CD4-positive, alpha-beta T cell treated with Interleukin-6 at 100 ng/mL for 8 hours (primary cell): Measurements from ENCODE around the gene SEC16A.
A peak's percentile ranks its signal among the peaks of the same experiment; 100 is the strongest.
"Not testable (repeated sequence)": the region's sequence is repeated elsewhere in the genome, so short reads cannot be mapped to it uniquely, and the experiment has no call there.

ENCODE experiments used
- DNase-seq: peaks from one replicate; pipeline ENCODE4 v3.0.0-alpha.2; 2020; ENCODE audit warnings: mixed read lengths, low spot score

Gene SEC16A

DNA sequence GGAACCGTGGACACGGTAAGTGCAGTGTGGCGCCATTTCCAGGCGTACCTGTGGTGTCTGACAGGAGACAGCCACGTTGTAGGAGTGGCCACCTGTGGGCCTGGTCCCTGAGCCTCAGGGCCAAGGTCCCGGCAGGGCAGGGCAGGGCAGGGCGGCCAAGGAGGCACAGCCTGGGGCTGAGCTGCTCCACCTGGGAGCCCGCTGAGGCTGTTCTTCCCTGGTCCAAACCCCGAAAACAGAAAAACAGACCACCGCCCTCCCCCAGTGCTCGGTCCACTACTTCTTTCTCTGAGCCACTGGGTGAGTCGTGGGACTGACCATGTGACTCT is 63.8 kb downstream of the SEC16A start:
- no peak for DNase-seq

DNA sequence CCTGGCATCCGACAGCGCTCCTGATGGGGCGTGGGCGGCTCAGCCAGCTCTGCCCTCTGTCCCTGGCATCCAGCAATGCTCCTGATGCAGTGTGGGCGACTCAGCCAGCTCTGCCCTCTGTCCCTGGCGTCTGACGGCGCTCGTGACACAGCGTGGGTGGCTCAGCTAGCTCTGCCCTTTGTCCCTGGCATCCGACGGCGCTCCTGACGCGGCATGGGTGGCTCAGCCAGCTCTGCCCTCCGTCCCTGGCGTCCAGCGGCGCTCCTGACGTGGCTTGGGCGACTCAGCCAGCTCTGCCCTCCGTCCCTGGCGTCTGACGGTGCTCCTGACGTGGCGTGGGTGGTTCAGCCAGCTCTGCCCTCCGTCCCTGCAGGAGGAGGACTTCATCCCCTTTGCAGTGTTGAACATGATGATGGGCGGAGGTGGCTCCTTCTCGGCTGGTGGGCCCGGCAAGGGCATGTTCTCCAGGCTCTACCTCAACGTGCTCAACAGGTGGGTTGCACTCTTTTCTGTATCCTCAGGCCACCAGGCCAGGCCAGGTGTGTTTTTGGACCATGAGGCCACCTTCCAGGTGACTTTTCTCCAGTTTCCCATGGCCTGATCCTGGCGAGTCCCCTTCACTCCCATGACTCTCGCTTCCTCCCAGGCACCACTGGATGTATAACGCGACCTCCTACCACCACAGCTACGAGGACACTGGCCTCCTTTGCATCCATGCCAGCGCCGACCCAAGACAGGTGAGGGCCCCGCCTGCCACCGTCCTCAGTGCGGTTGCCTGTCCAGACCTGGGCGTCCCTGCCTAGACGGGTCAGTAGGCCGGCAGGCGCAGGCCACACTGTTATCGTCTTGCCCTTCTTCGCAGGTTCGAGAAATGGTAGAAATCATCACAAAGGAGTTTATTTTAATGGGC is 64.4 kb downstream of the SEC16A start:
- no peak for DNase-seq

DNA sequence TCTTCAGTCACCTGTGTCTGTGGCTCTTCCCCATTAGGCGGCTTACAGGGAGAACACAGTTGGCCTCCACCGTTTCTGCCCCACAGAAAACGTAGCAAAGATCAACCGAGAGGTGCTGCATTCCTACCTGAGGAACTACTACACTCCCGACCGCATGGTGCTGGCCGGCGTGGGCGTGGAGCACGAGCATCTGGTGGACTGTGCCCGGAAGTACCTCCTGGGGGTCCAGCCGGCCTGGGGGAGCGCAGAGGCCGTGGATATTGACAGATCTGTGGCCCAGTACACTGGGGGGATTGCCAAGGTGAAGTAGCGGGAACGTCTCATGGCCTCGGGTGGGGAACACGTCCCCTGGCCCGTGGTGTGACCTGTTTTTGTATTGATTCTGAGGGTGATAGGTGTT is 65.9 kb downstream of the SEC16A start:
- no peak for DNase-seq

DNA sequence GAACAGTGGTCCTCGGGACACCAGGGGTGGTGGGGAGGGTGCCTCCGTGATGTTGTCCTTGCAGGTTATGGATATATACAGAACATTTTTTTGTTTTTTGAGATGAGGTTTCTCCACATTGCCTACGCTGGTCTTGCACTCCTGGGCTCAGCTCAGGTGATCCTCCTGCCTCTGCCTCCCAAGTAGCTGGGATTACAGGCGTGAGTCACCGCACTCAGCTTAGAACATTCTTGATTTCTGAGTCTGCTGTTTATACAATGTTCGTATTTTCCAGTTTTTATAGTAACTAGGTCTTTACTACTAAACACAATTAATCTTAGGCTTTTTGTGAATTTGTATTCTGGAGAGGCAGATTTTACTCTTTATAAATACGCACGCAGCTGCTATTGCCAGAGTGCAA is 66.4 kb downstream of the SEC16A start:
- DNase-seq: no peak

DNA sequence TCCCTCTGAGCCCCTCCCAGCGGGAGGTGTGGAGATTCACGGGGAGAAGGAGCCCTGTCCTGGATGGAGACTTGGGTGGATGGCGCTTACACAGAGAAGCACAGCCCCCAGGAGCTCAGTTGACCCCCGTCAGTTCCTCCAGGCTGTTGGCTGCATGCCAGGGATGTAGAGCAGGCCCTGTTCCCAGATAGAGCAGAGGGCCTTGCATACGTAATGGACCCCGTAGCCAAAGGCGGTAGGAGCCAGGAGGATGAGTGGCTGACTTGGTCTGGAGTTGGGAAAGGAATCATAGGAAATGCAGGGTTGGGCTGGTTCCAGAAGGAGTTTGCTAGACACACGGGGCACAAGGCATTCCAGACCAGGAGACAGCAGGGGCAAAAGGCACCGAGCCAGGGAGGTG is 69.9 kb downstream of the SEC16A start:
- no peak for DNase-seq

DNA sequence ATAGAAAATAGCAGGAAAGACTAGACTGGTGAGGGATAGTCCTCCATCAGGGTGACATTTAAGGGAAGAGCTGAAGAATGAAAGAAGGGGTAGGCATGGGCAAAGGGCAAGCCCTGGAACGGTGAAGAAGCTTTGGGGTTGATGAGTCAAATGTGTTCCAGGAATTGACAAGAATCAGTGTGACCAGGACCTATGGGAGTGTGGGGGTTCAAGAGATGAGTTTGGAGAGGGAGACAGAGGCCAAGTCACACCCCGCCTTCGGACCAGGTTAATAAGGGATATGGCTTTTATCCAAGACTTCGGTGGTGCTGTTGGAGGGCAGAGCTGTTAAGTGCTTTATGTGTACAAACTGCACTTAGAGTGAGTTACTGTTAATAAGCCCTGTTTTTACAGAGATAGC is 71.5 kb downstream of the SEC16A start:
- no peak for DNase-seq

DNA sequence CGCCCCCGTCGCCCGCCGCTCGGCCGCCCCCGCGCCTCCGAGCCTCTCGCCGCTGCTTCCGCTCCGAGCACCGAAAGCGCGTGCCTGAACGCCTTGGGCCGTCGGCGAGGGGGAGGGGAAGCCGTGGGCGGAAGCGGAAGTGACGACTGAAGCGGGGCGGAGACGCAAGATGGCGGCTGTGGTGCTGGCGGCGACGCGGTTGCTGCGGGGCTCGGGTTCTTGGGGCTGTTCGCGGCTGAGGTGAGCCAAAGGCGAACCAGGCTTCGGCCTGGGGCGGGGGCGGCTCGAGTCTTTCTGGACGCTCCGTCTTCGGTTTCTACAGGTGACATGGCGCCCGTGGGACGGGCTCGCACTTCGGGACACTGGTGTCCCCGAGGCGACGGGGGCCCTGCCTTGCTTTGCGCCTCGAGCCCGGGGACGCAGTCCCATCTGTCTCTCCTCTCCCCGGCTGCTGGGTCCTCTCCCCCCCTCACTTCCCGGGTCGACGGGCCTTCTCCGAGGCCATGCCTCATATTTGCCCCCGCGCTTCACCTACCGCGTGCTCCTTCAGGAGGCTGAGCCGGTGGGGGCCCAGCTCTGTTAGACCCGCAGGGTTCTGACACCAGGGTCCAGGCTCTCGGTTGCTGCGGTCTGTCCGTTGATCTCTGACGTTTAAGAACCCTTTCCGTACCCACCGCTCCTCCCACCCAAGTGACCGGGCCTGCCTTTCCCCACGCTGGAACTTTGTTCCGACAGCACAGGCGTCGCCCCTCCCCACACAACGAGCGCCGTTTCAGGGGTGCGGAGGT is 72.1 kb downstream of the SEC16A start, which contains the start of the genes ENTR1 and PMPCA:
TSS of gene ENTR1 (minus strand) at position 115 of the 788 bp plus-strand sequence. CDS start 217 bp downstream, outside the sequence.
TSS of gene PMPCA (plus strand) at position 159 of the 788 bp plus-strand sequence. CDS start at position 170, 11 bp downstream.
- DNase-seq: peak; percentile 92

DNA sequence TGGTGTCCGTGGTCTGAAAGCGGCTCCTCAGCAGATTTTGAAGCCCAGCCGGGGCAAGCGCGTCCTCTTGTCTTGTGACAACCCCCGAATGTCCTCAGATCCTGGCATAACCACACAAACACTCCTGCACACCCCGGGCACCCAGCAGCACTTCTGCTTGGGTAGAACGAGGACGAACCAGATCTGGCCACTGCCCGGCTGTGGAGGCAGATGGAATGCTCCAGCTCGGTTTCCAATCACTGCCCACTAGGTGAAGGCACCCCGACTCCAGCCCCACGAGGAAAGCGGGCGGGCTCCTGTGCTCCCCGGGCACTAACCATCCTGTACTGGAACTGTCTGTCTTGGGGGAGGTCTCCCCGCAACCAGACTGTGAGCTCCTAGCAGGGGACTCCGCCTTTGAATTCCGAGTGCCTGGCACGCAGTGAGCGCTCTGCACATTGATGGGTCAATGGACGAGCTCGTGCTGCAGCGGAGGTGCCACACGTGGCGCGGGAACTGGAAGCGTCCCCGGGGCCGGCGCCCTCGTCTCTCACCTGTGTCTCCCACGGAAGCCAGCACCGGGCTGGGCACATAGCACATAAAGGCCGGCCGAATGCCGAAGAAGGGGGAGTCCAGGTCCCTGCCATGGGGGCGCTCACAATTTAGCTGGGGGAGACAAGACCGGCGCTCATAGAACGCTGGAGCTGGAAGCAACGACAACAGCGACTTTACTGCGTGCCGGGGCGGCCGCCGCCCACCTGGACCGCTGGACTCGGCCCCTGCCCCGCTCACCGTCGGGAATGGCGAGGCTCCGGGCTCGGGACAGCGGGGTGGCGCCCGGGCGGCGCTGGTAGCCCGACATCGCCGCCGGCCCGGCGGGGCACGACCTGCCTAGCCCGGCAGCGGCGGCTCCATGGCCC is 73.0 kb downstream of the SEC16A start:
- DNase-seq: peak; percentile 23

DNA sequence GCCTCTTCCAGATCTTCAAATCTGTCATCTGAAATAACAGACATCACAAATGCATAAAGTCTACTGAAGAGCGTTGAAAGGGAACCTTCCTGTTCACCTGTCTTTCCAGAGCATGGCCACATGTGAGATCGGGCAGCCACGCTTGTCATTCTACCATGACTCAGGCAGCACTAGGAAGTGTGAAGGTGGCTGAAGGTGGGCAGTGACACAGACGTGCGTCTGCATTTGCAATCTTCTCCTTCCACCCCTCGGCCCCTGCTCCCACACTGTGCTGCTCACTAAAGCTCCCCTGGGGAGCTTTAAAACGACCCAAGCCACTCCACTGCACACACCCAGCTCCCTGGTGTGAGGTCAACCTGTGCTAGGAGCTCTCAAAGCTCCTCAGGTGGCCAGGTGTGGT is 74.9 kb downstream of the SEC16A start:
- no peak for DNase-seq

DNA sequence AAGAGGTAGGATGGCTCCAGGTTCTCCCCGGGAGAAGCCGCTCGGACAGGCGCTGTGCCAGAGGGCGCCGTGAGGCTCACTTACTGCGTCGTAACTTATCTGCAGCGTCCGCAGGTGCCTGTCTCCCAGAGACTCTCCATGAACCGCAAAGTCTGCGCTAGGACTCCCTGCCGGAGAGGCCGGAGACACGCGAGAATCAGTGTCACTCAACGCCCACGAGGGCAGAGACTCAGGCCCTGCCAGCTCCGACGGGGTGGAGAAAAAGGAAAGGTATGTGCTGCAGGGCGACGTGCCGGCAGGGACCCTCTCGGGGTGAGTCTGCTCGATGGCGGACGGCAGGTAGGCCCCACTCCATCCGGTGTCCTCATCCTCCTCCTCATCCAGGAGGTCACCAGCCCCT is 75.8 kb downstream of the SEC16A start:
- DNase-seq: not testable (repeated sequence)

DNA sequence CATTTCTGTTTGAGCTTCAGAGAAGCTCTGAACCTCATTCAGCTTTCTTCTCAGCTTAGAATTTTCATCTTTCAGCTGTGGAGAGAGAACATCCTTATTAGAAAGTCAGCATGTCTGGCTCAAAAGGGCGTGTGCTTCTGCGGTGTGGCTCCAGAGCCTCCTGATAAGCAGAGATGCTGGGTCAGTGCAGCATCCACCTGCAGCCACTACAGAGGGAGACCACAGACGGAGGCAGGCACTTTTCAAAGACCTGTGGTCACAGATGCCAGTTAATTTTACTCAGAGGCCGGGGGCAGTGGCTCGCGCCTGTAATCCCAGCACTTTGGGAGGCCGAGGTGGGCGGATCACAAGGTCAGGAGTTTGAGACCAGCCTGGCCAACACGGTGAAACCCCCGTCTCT is 76.9 kb downstream of the SEC16A start:
- not testable (repeated sequence) for DNase-seq

DNA sequence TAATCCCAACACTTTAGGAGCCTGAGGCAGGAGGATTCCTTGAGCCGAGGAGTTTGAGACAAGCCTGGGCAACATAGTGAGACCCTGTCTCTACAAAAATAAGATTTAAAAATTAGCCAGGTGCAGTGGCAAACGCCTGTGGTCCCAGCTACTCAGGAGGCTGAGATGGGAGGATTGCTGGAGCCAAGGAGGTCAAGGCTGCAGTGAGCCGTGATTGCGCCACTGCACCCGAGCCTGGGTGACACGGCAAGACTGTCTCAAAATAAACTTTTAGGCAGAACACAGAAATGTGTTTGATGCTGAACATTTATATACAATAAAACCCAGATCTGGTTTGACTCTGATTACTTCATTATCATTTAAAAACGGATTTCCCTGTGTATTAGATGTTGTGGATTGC is 77.4 kb downstream of the SEC16A start:
- no peak for DNase-seq

DNA sequence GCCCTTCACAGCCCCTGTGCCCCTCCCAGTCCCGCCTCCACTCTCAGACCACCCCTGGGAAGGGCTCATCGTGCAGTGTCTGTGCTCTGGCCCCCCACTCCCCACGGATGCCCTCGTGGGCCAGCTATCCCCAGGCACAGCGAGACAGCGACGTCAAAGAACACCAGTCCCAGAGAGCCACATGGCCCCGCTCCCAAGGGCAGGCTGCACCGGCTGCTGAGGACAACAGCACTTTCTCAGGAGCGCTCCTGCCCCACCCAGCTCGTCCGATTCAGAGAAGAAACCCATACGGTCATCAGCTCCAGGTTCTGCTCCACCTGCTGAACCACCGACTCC is 78.1 kb downstream of the SEC16A start:
- DNase-seq: no peak

DNA sequence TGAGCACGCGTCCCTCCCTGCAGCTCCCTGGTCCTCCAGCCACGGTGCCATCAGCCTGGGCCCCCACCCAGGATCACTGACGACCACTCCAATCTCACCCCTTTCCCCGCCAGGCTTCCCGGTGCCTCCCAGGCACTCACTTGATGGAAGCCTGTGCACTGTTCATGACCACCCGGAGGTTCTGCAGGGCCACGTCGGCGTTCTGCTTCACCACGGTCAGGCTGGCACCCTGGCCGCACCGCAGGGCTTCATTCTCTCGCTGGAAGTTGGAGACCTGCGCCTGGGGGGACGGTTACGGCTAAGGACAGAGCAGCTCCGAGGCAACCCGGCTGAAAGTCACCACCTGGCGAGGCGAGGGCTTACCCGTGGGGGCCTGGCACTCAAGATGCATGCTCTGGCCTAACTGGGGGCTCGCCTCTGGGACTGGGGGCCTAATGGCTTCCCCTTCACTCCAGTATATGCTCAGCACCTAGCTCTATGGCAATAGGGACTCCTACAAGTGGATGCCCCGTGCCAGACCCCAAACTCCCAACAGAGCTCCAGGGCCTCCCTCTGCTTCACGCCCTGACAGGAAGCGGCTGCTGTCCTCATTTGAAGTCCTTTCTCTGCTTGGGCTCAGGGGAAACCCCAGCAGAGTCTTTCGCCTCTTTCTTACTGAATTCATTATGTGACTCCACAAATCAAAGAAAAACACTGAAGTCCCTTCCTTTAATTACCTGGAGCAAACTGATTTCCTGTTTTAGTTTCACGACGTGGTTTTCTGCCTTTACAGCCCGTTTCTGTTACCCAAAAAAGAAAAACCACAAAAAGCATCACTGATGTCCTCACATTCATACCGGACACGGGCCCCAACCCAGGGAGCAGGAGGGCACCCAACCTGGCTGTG is 78.7 kb downstream of the SEC16A start:
- DNase-seq: peak; percentile 52

DNA sequence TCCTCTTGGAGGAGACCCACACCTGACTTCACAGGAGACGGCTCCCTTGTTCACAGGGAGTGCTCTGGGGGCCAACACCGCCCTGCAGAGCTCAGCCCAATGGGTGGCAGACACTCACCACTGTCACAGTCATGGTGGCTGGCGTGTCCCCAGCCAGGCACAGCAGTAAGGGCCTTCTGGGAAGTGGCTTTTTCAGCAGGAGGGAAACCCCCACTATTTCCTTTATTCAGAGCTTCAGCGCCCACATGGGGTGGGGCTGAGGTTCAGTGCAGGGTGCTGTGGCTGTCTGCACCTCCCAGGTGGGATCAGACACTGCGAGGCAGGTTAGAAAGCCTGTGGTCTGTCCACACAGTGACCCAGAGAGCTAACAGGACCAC is 79.3 kb downstream of the SEC16A start:
- peak; percentile 83 for DNase-seq

DNA sequence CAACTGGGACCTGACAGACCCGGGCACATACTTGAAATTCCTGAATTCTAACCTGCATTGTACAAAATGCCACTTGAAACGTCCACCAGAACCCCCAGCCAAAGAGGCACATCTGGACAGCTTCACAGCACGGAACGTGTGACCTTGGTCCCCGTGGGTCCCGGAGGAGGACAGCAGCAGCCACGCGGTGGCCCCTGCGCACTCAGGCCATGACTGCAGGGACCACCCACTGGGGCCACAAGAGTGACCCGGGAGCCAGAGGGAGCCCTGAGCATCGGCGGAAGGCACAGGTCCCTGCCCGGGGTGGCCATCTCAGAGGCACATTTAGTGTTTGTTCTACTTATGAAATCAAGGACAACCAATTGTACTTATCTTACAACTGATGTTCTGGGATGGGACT is 80.8 kb downstream of the SEC16A start:
- no peak for DNase-seq

DNA sequence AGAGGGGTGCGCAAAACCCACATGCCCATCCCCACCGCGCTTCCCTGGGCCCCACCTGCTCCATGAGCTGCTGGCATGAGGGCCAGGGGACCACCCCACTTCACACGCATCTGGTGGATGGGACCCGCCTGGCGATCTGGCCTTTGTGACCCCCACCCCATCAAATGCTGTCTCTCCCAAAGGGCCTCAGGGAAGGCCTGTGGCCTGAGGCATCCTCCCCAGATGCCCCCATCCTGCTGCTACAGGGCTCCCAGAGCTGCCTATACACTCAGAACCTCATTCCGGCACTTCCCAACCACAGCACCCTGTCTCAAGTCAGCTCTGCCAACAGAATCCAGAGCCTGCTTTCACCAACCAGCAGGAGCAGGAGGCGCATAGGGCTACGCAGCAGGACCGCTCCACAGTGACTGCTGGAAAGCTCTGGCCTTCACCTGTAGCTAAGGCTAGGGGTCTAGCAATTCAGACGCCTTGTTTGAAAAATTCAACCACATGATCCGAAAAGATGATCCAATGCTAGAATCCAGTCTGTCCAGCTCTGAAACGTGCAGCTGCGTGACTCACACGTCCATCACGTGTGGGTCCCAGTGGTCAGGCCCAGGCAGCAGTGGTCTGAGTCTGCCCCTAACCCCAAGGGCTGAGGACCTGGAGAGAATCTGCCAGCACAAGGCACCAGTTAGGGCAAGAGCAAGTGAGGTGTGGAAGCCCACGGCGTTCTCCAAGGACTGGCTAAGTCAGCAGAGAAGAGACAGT is 81.5 kb downstream of the SEC16A start:
- no peak for DNase-seq

DNA sequence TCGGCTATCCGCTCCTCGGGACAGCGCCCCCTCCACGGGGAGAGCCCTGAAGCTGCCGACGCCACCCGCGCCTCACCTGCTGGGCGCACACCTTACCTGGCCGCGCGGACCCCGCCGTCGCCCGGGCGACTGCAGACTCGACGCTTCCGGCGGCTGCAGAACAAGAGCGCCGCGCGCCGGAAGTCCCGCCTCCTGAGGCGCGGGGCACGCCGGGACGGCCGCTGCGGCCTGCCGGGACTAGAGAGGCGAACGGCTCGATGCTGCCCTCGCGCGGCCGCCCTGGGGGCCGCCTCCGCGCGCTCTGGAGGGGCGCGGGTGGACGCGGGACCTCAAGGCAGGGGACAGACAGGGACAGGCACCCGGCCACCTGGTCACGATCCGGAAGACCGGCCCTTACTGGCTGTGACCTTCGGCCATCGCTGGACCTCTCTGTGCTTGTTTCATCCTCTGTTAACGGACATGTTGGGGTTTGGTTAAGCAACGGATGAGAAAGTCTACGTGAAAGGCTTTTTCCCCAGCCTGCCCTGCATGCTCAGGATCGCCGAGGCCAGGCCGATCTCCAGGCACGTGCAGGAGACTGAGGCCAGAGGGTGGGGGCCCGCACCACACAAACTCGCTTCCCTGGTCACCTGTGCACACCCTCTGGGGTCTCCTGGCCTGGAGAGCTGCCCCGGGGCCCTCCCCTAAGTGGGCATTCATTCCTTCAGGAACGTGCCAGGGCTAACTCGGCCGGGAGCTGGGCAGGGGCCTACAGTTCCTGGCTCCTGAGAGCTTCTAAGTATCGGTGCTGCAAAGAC is 82.6 kb downstream of the SEC16A start, which contains the start of gene SNAPC4:
TSS of gene SNAPC4 (minus strand) at position 133 of the 797 bp plus-strand sequence. CDS start 1,742 bp downstream, outside the sequence.
- peak; percentile 88 for DNase-seq
